Measurements from ENCODE around the gene SPOCK2. TPM values are rescaled to one million over a fixed set of nuclear protein-coding genes. Genes with fewer than 3 reads are reported as not detected.
A peak's percentile ranks its signal among the peaks of the same experiment; 100 is the strongest.
"Not testable (repeated sequence)": the region's sequence is repeated elsewhere in the genome, so short reads cannot be mapped to it uniquely, and the experiment has no call there.

Gene SPOCK2
- polyA plus RNA-seq, 1 donor (not counting 4 experiments of a cell fraction or from before 2014, with no cell fraction given), result 0.14 TPM

GRCh38 chr10:72109636-72110157 lies 21.3 kb upstream of the SPOCK2 start:
- Histone ChIP-seq H3K27ac (ENCODE audit: control insufficient read depth, insufficient read depth, low read length) (no peak overlapping the region), H3K4me3 (ENCODE audit: control insufficient read depth in 2 of 3, extremely low read depth in 1 of 3, insufficient read depth in 2 of 3, low read depth in 1 of 3, low read length in 3 of 3) (no peak overlapping the region), H3K4me1 (ENCODE audit: control insufficient read depth, extremely low read depth, insufficient read depth, low read length) (peaks cover 29% of the 10 kb centered on the region), H3K9me1 (ENCODE audit: control insufficient read depth, extremely low read depth, insufficient read depth, low read length) (no peaks in the 10 kb centered on the region), H3K79me2 (ENCODE audit: control insufficient read depth, insufficient read depth, low read length) (no peaks in the 10 kb centered on the region), H3K4me2 (ENCODE audit: control insufficient read depth, extremely low read depth, insufficient read depth, low read depth, low read length) (no peak overlapping the region), H3K27me3 (ENCODE audit: control insufficient read depth, extremely low read depth, insufficient read depth, low read length) (no peaks in the 10 kb centered on the region), H3K9me3 (ENCODE audit: control insufficient read depth, low read depth, low read length) (no peaks in the 10 kb centered on the region), H4K20me1 (ENCODE audit: control insufficient read depth, extremely low read depth, insufficient read depth, low read length) (no peaks in the 10 kb centered on the region), H2AFZ (ENCODE audit: control insufficient read depth, low read length) (no peak overlapping the region), H3K9ac (ENCODE audit: control insufficient read depth, extremely low read depth, insufficient read depth, low read length) (no peak overlapping the region), H3K36me3 (ENCODE audit: control insufficient read depth in 2 of 2, extremely low read depth in 1 of 2, insufficient read depth in 2 of 2, low read length in 2 of 2) (no peaks in the 10 kb centered on the region)
- TF ChIP-seq EZH2 (IDR thresholded peaks at IDR 0.05; ENCODE audit: low read length), result no peak
- TF ChIP-seq CTCF (optimal IDR thresholded peaks at IDR 0.05 in 1 of 3, IDR thresholded peaks at IDR 0.05 in 1 of 3, conservative IDR thresholded peaks at IDR 0.05 in 1 of 3; ENCODE audit: extremely low read depth in 1 of 3, insufficient read depth in 2 of 3, low read length in 3 of 3), result no peak
- DNase-seq (ENCODE audit: low read depth, low spot score), result no peak
- FAIRE-seq, result no peak
- dilution Hi-C loops (cut with MboI; ENCODE audit: extremely low pct_ligation_motif_present, low sequenced_read_pairs), result no loop called here

GRCh38 chr10:72108830-72109635 lies 20.7 kb upstream of the SPOCK2 start:
- no peaks in the 10 kb centered on the region for H3K27me3 ChIP-seq (ENCODE audit: control insufficient read depth, extremely low read depth, insufficient read depth, low read length)
- H2AFZ ChIP-seq (ENCODE audit: control insufficient read depth, low read length), result no peak overlapping the region
- H3K4me2 ChIP-seq (ENCODE audit: control insufficient read depth, extremely low read depth, insufficient read depth, low read depth, low read length), result no peak overlapping the region
- no peaks in the 10 kb centered on the region for H3K9me3 ChIP-seq (ENCODE audit: control insufficient read depth, low read depth, low read length)
- dilution Hi-C loops (cut with MboI; ENCODE audit: extremely low pct_ligation_motif_present, low sequenced_read_pairs), result no loop called here
- no peak overlapping the region for H3K9ac ChIP-seq (ENCODE audit: control insufficient read depth, extremely low read depth, insufficient read depth, low read length)
- H3K36me3 ChIP-seq (ENCODE audit: control insufficient read depth in 2 of 2, extremely low read depth in 1 of 2, insufficient read depth in 2 of 2, low read length in 2 of 2), result no peaks in the 10 kb centered on the region
- H3K4me1 ChIP-seq (ENCODE audit: control insufficient read depth, extremely low read depth, insufficient read depth, low read length), result peaks cover 29% of the 10 kb centered on the region
- DNase-seq (ENCODE audit: low read depth, low spot score) (no peak), FAIRE-seq (peak; percentile 59)
- H3K79me2 ChIP-seq (ENCODE audit: control insufficient read depth, insufficient read depth, low read length), result no peaks in the 10 kb centered on the region
- H3K9me1 ChIP-seq (ENCODE audit: control insufficient read depth, extremely low read depth, insufficient read depth, low read length), result no peaks in the 10 kb centered on the region
- H3K4me3 ChIP-seq (ENCODE audit: control insufficient read depth in 2 of 3, extremely low read depth in 1 of 3, insufficient read depth in 2 of 3, low read depth in 1 of 3, low read length in 3 of 3), result no peak overlapping the region
- no peak for TF ChIP-seq CTCF (optimal IDR thresholded peaks at IDR 0.05 in 1 of 3, IDR thresholded peaks at IDR 0.05 in 1 of 3, conservative IDR thresholded peaks at IDR 0.05 in 1 of 3; ENCODE audit: extremely low read depth in 1 of 3, insufficient read depth in 2 of 3, low read length in 3 of 3)
- TF ChIP-seq EZH2 (IDR thresholded peaks at IDR 0.05; ENCODE audit: low read length), result no peak
- no peaks in the 10 kb centered on the region for H4K20me1 ChIP-seq (ENCODE audit: control insufficient read depth, extremely low read depth, insufficient read depth, low read length)
- no peak overlapping the region for H3K27ac ChIP-seq (ENCODE audit: control insufficient read depth, insufficient read depth, low read length)

- peak overlapping the region; percentile 83 for H3K27ac ChIP-seq (ENCODE audit: control insufficient read depth, insufficient read depth, low read length)
- H3K79me2 ChIP-seq (ENCODE audit: control insufficient read depth, insufficient read depth, low read length); FAIRE-seq; H3K9me3 ChIP-seq (ENCODE audit: control insufficient read depth, low read depth, low read length); H3K4me3 ChIP-seq (ENCODE audit: control insufficient read depth in 2 of 3, extremely low read depth in 1 of 3, insufficient read depth in 2 of 3, low read depth in 1 of 3, low read length in 3 of 3); H3K27me3 ChIP-seq (ENCODE audit: control insufficient read depth, extremely low read depth, insufficient read depth, low read length); H4K20me1 ChIP-seq (ENCODE audit: control insufficient read depth, extremely low read depth, insufficient read depth, low read length); DNase-seq (ENCODE audit: low read depth, low spot score); H3K9me1 ChIP-seq (ENCODE audit: control insufficient read depth, extremely low read depth, insufficient read depth, low read length); dilution Hi-C loops (cut with MboI; ENCODE audit: extremely low pct_ligation_motif_present, low sequenced_read_pairs); H2AFZ ChIP-seq (ENCODE audit: control insufficient read depth, low read length); H3K36me3 ChIP-seq (ENCODE audit: control insufficient read depth in 2 of 2, extremely low read depth in 1 of 2, insufficient read depth in 2 of 2, low read length in 2 of 2): not testable (repeated sequence)
- peak overlapping the region; percentile 66 for H3K4me2 ChIP-seq (ENCODE audit: control insufficient read depth, extremely low read depth, insufficient read depth, low read depth, low read length)
- peak overlapping the region; percentile 20 for H3K9ac ChIP-seq (ENCODE audit: control insufficient read depth, extremely low read depth, insufficient read depth, low read length)
- peaks cover 29% of the 10 kb centered on the region for H3K4me1 ChIP-seq (ENCODE audit: control insufficient read depth, extremely low read depth, insufficient read depth, low read length)
Observed at GRCh38 chr10:72108004-72108370, 19.6 kb upstream of the SPOCK2 start.
